Left renal cortex interstitium (tissue), 4 donors: ENCODE results near the gene LSG1. TPM values are rescaled to one million over a fixed set of nuclear protein-coding genes. Genes with fewer than 3 reads are reported as not detected.
"Not testable (repeated sequence)": the region's sequence is repeated elsewhere in the genome, so short reads cannot be mapped to it uniquely, and the experiment has no call there.

Experiments
- DNase-seq, 4 donors: peaks; one replicate each; pipeline ENCODE4 v3.0.0-alpha.2; 2013; ENCODE audit warnings: low read depth in 4 of 4, low spot score in 2 of 4, missing footprints in 1 of 4
- polyA plus RNA-seq, 4 donors: library from polyadenylated mRNA; unstranded; fragments of 120-200 nt; gene quantifications; one replicate each; pipeline ENCODE4 v1.2.1, GENCODE V29; 2013; ENCODE audit not compliant: insufficient read length in 4 of 4

Gene LSG1
- polyA plus RNA-seq, 4 donors, result 29.9 to 50.8 (median 42.2) TPM

GRCh38 chr3:194658477-194659242 lies 13.3 kb downstream of the LSG1 start:
- DNase-seq, result no peak

- no peak for DNase-seq
Measured at GRCh38 chr3:194657439-194657838, 14.6 kb downstream of the LSG1 start.

GRCh38 chr3:194654443-194654842 lies 17.5 kb downstream of the LSG1 start:
- no peak for DNase-seq

GRCh38 chr3:194647747-194648146 lies 24.2 kb downstream of the LSG1 start:
- no peak for DNase-seq

- no peak for DNase-seq
Measured at GRCh38 chr3:194642769-194643168, 29.2 kb downstream of the LSG1 start.

GRCh38 chr3:194640829-194641228 lies 31.2 kb downstream of the LSG1 start:
- no peak for DNase-seq

- DNase-seq, result no peak
Measured at GRCh38 chr3:194638991-194639605, 32.9 kb downstream of the LSG1 start.

- no peak for DNase-seq
Measured at GRCh38 chr3:194637541-194638400, 34.2 kb downstream of the LSG1 start.

- DNase-seq, result no peak
Measured at GRCh38 chr3:194637066-194637465, 34.9 kb downstream of the LSG1 start.

- peak in 3 of 4 donors; percentile 54 to 63 (median 58) for DNase-seq
Measured at GRCh38 chr3:194633349-194634004, 38.5 kb downstream of the LSG1 start, which contains the start of gene TMEM44. Gene TMEM44 (minus strand): TSS chr3:194633419. CDS start chr3:194633215, 204 bp downstream.

GRCh38 chr3:194632809-194633348 lies 39.1 kb downstream of the LSG1 start:
- peak in 2 of 4 donors; percentile 11 to 24 for DNase-seq

- DNase-seq, result no peak
Measured at GRCh38 chr3:194632226-194632808, 39.7 kb downstream of the LSG1 start.

GRCh38 chr3:194631696-194632095 lies 40.3 kb downstream of the LSG1 start:
- DNase-seq, result no peak

GRCh38 chr3:194630681-194631080 lies 41.3 kb downstream of the LSG1 start:
- DNase-seq, result not testable (repeated sequence)

GRCh38 chr3:194624956-194625355 lies 47.0 kb downstream of the LSG1 start:
- no peak for DNase-seq

- DNase-seq, result no peak
Measured at GRCh38 chr3:194623449-194624290, 48.3 kb downstream of the LSG1 start.

- no peak for DNase-seq
Measured at GRCh38 chr3:194622621-194623340, 49.2 kb downstream of the LSG1 start.

GRCh38 chr3:194621947-194622346 lies 50.0 kb downstream of the LSG1 start:
- DNase-seq, result no peak
